Neuron (in vitro differentiated cells): ENCODE results near the gene PRR35.
A peak's percentile ranks its signal among the peaks of the same experiment; 100 is the strongest.

Source experiments
- H2AFZ ChIP-seq: one replicate; pipeline ENCODE4 v1.6.1; 2013; ENCODE audit warnings: low read depth, mild to moderate bottlenecking, inconsistent platforms, low read length, moderate library complexity
- H3K27me3 ChIP-seq: one replicate; pipeline ENCODE4 v1.6.1; 2013; ENCODE audit warnings: low read length; ENCODE audit not compliant: insufficient read depth
- H3K36me3 ChIP-seq: one replicate; pipeline ENCODE4 v1.6.1; 2013; ENCODE audit warnings: low read length; ENCODE audit not compliant: insufficient read depth
- H3K4me1 ChIP-seq: one replicate; pipeline ENCODE4 v1.6.1; 2013; ENCODE audit warnings: low read length; ENCODE audit not compliant: insufficient read depth
- H3K4me3 ChIP-seq: 2 replicates; pipeline ENCODE4 v1.5.1; 2013; ENCODE audit warnings: mild to moderate bottlenecking, low read length, moderate library complexity
- H3K9me3 ChIP-seq: one replicate; pipeline ENCODE4 v1.6.1; 2013; ENCODE audit warnings: low read length

PRR35 gene

DNA sequence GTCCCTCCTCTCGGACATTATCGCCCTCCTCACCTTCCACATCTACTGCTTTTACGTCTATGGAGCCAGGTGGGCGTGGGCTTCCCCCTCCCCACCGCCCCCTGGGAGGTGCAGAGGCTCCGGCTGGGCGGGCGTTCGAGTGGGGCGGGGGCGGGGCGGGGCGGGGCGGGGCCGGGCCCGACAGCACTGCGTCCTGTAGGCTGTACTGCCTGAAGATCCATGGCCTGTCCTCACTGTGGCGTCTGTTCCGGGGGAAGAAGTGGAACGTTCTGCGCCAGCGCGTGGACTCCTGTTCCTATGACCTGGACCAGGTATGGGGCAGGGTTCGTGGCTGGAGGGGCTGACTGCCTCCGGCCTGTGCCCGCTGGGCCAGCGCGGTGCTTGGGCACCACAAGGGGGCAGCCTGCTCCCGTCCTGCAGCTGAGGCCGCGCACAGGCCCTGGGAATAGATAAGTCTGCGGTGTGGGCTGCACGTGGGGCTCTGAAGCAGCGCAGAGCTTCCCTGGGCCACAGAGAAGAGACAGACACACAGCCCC is 18.7 kb downstream of the PRR35 start:
- peaks cover 5% of the 10 kb centered on the region for H3K4me1 ChIP-seq
- H3K9me3 ChIP-seq: no peaks in the 10 kb centered on the region
- no peak overlapping the region for H2AFZ ChIP-seq
- no peaks in the 10 kb centered on the region for H3K27me3 ChIP-seq
- H3K36me3 ChIP-seq: peaks cover 36% of the 10 kb centered on the region
- H3K4me3 ChIP-seq: no peak overlapping the region

DNA sequence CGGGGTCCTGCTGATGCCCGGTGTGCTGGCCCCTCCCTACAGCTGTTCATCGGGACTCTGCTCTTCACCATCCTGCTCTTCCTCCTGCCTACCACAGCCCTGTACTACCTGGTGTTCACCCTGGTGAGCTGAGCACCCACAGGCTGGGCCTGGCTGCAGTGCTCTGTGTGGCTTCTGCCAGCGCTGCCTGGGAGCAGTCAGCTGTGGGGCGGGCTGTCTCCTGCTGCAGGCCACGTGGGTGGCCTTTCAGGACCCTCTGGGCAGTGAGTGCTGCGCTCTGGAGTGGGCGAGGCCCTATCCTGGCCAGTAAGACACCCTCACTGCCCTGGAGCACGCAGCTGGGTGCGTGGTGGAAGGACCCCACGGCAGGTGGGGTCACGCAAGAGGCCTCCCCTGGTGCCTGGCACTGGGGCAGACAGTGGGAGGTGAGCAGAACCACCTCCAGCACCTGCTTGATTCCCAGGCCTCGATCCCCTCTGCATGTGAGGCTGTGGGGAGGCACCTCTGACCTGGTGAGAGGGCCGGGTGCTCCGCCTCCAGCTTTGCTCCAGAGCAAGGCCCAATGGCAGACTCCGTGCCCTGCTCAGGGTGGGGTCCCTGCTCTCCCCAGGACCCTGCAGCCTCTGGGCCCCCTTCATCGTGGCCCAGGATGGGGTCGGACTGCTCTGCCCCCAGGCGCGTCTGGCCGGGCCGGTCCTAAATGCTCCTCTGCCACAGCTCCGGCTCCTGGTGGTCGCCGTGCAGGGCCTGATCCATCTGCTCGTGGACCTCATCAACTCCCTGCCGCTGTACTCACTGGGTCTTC is 20.1 kb downstream of the PRR35 start:
- H3K4me1 ChIP-seq: peaks cover 5% of the 10 kb centered on the region
- peaks cover 22% of the 10 kb centered on the region for H3K36me3 ChIP-seq
- H3K9me3 ChIP-seq: no peaks in the 10 kb centered on the region
- no peak overlapping the region for H2AFZ ChIP-seq
- H3K27me3 ChIP-seq: no peaks in the 10 kb centered on the region
- H3K4me3 ChIP-seq: no peak overlapping the region

DNA sequence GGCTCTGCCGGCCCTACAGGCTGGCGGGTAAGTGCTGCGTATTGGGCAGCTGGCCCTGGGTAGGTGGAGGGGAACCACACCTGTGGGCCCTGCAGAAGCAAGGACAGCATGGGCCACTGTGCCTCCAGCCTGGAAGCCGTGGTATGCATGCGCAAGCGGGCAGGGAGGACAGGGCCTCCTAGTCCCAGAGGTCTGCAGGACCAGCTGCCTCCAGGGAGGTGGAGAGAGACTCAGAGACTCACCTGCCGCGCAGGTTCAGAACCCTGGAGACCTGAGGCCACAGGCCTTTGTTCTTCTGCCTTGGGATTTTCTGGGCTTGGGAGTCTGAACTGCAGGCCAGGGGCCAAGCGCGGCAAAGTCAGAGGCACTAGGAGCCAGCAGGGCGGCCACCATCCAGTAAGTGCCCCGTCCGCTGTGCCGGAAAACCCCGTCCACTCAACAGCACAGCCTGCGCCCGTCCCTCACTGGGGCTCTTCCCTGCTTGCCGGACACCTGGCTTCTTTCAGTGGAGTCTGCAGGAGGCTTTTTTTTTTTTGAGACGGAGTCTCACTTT is 20.8 kb downstream of the PRR35 start:
- Histone ChIP-seq H3K4me1 (peaks cover 5% of the 10 kb centered on the region), H3K27me3 (no peaks in the 10 kb centered on the region), H3K9me3 (no peaks in the 10 kb centered on the region), H3K4me3 (no peak overlapping the region), H3K36me3 (peaks cover 17% of the 10 kb centered on the region), H2AFZ (no peak overlapping the region)

DNA sequence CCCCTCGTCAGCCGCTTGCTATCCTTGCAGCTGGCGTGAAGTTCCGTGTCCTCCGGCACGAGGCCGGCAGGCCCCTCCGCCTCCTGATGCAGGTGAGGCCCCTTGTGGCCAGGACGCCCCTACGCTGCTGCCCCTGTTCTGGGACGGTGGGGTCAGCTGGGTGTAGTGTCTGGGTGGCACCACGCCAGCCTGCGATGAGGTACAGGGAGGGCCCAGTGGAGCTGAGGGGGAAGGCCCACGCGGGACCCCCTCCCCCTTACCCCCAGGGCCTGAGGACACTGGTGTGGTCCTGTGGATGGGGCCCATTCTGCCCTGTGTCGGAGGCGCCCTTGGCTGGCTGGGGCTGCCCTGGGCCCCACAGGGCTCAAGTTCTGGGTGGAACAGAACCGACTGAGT is 22.0 kb downstream of the PRR35 start:
- Histone ChIP-seq H2AFZ (no peak overlapping the region), H3K4me1 (peaks cover 2% of the 10 kb centered on the region), H3K9me3 (no peaks in the 10 kb centered on the region), H3K36me3 (peaks cover 16% of the 10 kb centered on the region), H3K4me3 (no peak overlapping the region), H3K27me3 (no peaks in the 10 kb centered on the region)

DNA sequence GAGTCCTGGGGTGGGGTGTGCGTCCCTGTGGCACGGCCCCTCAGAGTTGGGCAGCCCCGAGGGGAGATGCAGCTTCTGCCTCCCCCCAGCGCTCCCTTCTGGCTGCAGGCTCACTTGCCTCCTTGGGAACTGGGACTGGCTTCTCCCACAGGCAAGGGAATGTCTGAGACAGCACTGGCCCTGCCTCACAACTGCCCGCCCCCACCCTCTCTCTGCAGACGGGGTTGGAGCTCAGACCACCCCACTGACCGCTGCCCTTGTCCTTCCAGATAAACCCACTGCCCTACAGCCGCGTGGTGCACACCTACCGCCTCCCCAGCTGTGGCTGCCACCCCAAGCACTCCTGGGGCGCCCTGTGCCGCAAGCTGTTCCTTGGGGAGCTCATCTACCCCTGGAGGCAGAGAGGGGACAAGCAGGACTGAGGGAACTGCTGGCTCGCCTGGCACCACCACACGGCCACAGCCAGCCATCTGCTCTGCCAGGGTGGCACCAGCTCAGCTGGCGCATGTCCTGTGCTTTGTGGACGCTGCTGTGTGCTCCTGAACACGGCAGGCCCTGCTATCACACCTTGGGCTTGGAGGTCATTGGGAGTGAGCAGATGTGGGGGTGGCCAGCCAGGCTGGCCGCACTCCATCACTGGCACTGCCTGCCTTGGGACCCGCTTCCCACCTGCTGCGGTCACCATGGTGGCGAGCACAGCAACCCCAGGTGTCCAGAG is 22.6 kb downstream of the PRR35 start:
- Histone ChIP-seq H3K4me1 (peaks cover 7% of the 10 kb centered on the region), H2AFZ (no peak overlapping the region), H3K4me3 (no peak overlapping the region), H3K27me3 (no peaks in the 10 kb centered on the region), H3K9me3 (no peaks in the 10 kb centered on the region), H3K36me3 (peaks cover 14% of the 10 kb centered on the region)

DNA sequence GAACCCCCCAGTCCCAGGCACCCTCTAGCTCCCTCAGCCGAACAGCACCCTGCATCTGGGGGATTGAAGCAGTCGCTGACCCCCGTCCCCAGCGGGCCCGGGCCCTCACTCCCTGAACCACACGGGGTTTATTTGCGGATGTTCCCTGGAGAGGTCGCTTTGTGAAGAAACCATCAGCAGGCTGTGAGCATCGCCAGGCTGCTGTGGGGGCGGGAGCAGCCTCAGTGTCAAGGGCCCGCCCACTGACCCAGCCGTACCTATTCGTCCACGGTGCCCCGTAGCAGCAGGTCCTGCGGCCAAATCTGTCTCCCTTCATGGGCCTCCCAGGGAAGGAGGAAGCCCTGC is 23.2 kb downstream of the PRR35 start:
- Histone ChIP-seq H3K36me3 (peaks cover 12% of the 10 kb centered on the region), H3K9me3 (no peaks in the 10 kb centered on the region), H3K27me3 (no peaks in the 10 kb centered on the region), H2AFZ (no peak overlapping the region), H3K4me1 (peaks cover 13% of the 10 kb centered on the region), H3K4me3 (no peak overlapping the region)

DNA sequence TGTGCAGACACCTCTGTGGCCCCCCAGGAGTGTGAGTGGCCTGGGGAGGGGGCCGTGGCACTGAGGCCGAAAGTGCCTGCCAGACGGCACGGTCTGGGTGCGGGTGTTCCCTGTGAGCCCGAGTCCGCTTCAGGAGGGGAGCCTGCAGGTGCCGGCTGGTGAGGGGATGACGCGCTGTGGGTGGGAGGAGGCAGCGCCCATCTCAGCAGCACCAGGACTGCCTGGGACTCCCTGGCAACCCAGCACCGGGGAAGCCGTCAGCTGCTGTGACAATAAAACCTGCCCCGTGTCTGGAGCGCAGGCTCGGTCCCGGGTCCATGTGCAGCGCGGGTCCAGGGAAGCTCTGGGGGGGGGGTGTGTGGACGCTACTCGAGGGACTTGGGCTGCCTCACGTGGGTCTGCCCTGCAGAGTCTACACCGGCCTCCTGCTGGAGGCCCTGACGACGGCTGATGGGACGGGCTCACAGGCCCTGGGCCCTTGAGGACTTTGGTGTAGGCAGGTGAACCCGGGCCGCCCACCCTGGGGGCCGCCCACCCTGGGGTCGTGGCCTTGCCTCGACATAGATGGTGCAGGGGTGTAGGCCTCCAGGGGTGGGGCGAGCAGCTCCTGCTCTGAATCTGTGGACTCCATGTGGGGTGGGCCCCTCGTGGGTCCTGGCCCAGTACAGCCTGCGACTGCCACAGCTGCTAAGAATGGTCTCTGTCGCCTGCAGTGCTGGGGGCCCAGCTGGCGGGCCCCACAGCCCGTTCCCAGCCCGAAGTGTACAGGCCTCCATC is 23.8 kb downstream of the PRR35 start:
- H3K36me3 ChIP-seq: peaks cover 12% of the 10 kb centered on the region
- H3K4me3 ChIP-seq: no peak overlapping the region
- no peak overlapping the region for H2AFZ ChIP-seq
- H3K4me1 ChIP-seq: peaks cover 13% of the 10 kb centered on the region
- H3K27me3 ChIP-seq: no peaks in the 10 kb centered on the region
- H3K9me3 ChIP-seq: no peaks in the 10 kb centered on the region

DNA sequence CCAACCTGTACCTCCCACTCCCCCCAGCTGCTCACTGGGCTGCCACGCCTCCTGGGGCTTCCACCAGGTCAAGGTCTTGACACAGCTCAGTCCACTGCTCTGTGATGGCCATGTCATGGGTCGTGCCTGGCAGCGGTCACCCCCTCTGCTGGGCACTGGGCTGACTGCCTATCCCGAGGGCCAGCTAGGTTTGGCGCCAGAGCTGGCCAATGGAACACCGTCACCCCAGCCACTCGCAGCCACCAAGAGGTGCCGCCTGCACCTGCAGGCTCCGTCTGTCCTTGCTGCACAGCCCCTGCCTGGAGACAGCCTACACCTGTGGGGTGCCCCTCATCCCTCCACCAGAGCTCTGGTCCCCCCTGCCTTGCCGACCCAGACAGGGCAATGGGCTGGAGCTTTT is 25.2 kb downstream of the PRR35 start:
- no peaks in the 10 kb centered on the region for H3K9me3 ChIP-seq
- H3K4me1 ChIP-seq: peaks cover 13% of the 10 kb centered on the region
- H3K36me3 ChIP-seq: peaks cover 12% of the 10 kb centered on the region
- no peaks in the 10 kb centered on the region for H3K27me3 ChIP-seq
- no peak overlapping the region for H2AFZ ChIP-seq
- H3K4me3 ChIP-seq: no peak overlapping the region

DNA sequence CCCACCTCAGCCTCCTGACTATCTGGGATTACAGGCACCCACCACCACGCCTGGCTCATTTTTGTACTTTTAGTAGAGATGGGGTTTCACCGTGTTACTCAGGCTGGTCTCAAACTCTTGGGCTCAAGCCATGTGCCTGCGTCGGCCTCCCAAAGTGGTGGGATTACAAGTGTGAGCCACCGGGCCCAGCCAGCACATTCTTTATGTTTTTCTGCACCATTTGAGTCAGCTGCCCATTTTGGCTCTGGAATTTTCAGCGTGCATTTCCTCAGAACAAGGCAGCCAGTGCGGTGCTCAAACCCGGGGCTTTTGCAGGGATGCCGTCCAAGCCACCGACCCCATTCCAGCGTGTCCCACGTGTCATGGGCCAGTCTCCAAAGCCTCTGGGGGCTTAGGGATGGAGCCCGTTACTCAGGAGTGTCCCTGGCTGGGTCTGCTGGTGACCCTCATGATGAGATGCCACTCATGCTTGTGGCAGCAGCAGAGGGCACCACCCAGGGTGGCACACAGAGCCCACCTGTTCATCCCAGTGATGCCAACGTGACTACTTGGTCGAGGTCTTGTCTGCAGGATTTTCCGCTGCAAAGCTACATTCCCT is 26.0 kb downstream of the PRR35 start:
- Histone ChIP-seq H3K36me3 (peaks cover 4% of the 10 kb centered on the region), H3K4me3 (no peak overlapping the region), H3K9me3 (no peaks in the 10 kb centered on the region), H3K4me1 (peaks cover 21% of the 10 kb centered on the region), H2AFZ (no peak overlapping the region), H3K27me3 (no peaks in the 10 kb centered on the region)

DNA sequence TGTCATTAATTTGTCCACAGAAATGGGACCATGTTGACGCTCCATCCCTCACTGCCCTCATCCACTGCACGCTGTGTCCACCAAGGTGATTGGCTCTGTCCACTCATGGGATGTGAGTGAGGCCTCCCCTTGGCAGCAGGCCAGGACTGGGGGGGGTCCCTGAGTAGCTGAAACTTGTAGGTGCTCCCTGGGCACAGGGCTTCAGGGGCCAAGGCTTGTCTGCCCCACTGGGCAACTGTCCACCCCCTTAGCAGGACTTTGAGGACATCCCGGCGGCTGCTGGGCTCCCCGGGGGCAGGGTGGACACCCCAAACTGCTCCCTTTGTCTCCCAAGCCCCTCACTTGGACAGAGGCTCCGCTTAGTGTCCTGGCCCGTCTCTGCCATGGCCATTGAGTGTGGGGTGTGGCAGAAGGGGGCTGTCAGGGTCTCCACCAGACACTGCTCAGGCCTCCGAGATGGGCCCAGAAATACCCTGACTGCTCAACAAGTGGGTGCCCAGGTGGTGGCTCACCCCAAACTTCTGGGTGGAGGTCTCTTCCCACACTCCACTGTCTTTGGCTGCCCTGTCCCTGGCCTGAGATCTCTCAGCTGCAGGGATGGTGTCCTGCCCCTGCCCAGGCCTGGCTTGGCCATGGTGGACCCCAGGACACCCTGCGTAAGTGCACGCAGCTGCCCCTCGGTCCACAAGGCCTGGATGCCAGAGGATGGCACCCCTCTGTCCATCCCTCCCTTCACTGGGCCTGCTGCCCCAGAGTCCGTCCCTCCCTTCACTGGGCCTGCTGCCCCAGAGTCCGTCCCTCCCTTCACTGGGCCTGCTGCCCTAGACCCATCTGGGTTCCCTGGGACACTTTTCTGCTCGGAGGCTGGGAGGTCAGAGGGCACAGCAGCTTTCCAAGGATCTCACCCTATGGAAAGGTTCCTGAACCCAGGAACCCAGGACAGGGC is 26.7 kb downstream of the PRR35 start:
- peaks cover 24% of the 10 kb centered on the region for H3K4me1 ChIP-seq
- H3K4me3 ChIP-seq: no peak overlapping the region
- no peaks in the 10 kb centered on the region for H3K27me3 ChIP-seq
- no peaks in the 10 kb centered on the region for H3K9me3 ChIP-seq
- no peak overlapping the region for H2AFZ ChIP-seq
- H3K36me3 ChIP-seq: peaks cover 3% of the 10 kb centered on the region

DNA sequence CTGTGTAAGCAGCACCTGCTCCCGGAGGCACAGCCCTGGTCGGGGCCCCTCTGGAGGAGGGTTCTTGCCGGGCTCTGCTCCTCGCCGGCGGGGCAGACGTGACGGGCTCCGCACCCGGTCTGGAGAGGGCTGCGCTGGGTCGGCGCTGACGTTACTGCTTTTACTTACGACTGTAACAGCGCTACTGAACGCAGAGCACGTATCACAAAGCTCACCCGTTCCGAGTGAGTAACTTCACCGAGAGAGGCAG is 28.4 kb downstream of the PRR35 start:
- H2AFZ ChIP-seq: peak overlapping the region; percentile 85
- H3K9me3 ChIP-seq: no peaks in the 10 kb centered on the region
- no peaks in the 10 kb centered on the region for H3K27me3 ChIP-seq
- H3K36me3 ChIP-seq: peaks cover 7% of the 10 kb centered on the region
- H3K4me1 ChIP-seq: peaks cover 26% of the 10 kb centered on the region
- H3K4me3 ChIP-seq: peak overlapping the region; percentile 80
